Measurements from ENCODE around the gene KCTD7. TPM values are rescaled to one million over a fixed set of nuclear protein-coding genes. Genes with fewer than 3 reads are reported as not detected.

The KCTD7 gene
- polyA plus RNA-seq, 2 of the 4 experiments (the other 2 are of a cell fraction), result 9.7 to 10.3 TPM

GRCh38 chr7:66640802-66641525 is 12.3 kb downstream of the KCTD7 start:
- no peaks in the 10 kb centered on the region for H3K9me3 ChIP-seq
- FAIRE-seq (no peak), ATAC-seq (no peak), DNase-seq (ENCODE audit: low read depth in 1 of 2, low spot score in 1 of 2) (peak in 1 of 2 experiments; percentile 23)
- no peak overlapping the region for H3K4me3 ChIP-seq
- ChIA-PET POLR2A (no interaction called here), CTCF (no interaction called here)
- H3K4me1 ChIP-seq, result peaks cover 19% of the 10 kb centered on the region; the same call in 2 of the 3 replicates
- no peak overlapping the region for H3K27ac ChIP-seq
- peak overlapping the region; percentile 8; the same call in 1 of the 3 replicates for H3K4me2 ChIP-seq
- TF ChIP-seq MYC (IDR thresholded peaks at IDR 0.05; ENCODE audit: borderline replicate concordance, low read length) (no peak), CHD4 (IDR thresholded peaks at IDR 0.05; ENCODE audit: borderline replicate concordance) (no peak), JUN (IDR thresholded peaks at IDR 0.05) (no peak), TFCP2L1 (CRISPR knock-in tag; IDR thresholded peaks at IDR 0.05) (no peak)
- whole genome bisulfite sequencing (ENCODE audit: missing lambda C conversion rate), result 66% methylated on average over 7 of the region's 7 CpGs

GRCh38 chr7:66641526-66641871 is 12.8 kb downstream of the KCTD7 start:
- WGBS (ENCODE audit: missing lambda C conversion rate), result 95% methylated on average over 4 of the region's 4 CpGs
- ATAC-seq (no peak), DNase-seq (ENCODE audit: low read depth in 1 of 2, low spot score in 1 of 2) (no peak), FAIRE-seq (no peak)
- Histone ChIP-seq H3K27ac (no peak overlapping the region), H3K9me3 (no peaks in the 10 kb centered on the region), H3K4me1 (peaks cover 16% of the 10 kb centered on the region; the same call in 2 of the 3 replicates), H3K4me3 (no peak overlapping the region), H3K4me2 (no peak overlapping the region)
- POLR2A ChIA-PET, result no interaction called here
- TF ChIP-seq HOXB5 (CRISPR knock-in tag; IDR thresholded peaks at IDR 0.05) (no peak), FOSL2 (IDR thresholded peaks at IDR 0.05) (no peak), FOSL2 (CRISPR knock-in tag; IDR thresholded peaks at IDR 0.05) (no peak), MAZ (IDR thresholded peaks at IDR 0.05; ENCODE audit: borderline replicate concordance, low read depth, low read length) (no peak), TFCP2L1 (CRISPR knock-in tag; IDR thresholded peaks at IDR 0.05) (no peak)
- TF ChIP-seq, protein P1, sequence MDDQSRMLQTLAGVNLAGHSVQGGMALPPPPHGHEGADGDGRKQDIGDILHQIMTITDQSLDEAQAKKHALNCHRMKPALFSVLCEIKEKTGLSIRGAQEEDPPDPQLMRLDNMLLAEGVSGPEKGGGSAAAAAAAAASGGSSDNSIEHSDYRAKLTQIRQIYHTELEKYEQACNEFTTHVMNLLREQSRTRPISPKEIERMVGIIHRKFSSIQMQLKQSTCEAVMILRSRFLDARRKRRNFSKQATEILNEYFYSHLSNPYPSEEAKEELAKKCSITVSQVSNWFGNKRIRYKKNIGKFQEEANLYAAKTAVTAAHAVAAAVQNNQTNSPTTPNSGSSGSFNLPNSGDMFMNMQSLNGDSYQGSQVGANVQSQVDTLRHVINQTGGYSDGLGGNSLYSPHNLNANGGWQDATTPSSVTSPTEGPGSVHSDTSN (IDR thresholded peaks at IDR 0.05), result no peak
- CTCF ChIA-PET, result no interaction called here

- DNase-seq (ENCODE audit: low read depth in 1 of 2, low spot score in 1 of 2) (no peak), FAIRE-seq (no peak), ATAC-seq (no peak)
- Histone ChIP-seq H3K4me1 (peaks cover 9% of the 10 kb centered on the region; the same call in 2 of the 3 replicates), H3K27ac (no peak overlapping the region), H3K9me3 (no peaks in the 10 kb centered on the region), H3K4me2 (no peak overlapping the region), H3K4me3 (no peak overlapping the region)
- TF ChIP-seq ZNF302 (CRISPR knock-in tag; IDR thresholded peaks at IDR 0.05), result no peak
- no peak for TF ChIP-seq FOSB (CRISPR knock-in tag; IDR thresholded peaks at IDR 0.05)
- no peak for TF ChIP-seq RCOR1 (IDR thresholded peaks at IDR 0.05; ENCODE audit: low read depth, low read length)
- TF ChIP-seq MAZ (IDR thresholded peaks at IDR 0.05; ENCODE audit: borderline replicate concordance, low read depth, low read length), result no peak
- TF ChIP-seq, protein P2, sequence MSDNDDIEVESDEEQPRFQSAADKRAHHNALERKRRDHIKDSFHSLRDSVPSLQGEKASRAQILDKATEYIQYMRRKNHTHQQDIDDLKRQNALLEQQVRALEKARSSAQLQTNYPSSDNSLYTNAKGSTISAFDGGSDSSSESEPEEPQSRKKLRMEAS (IDR thresholded peaks at IDR 0.05), result no peak
- TF ChIP-seq SMC3 (IDR thresholded peaks at IDR 0.05), result no peak
- no peak for TF ChIP-seq TFCP2L1 (CRISPR knock-in tag; IDR thresholded peaks at IDR 0.05)
- TF ChIP-seq NFE2L2 (conservative IDR thresholded peaks at IDR 0.05; ENCODE audit: low read length), result no peak
- TF ChIP-seq JUNB (IDR thresholded peaks at IDR 0.05), result no peak
- no peak for TF ChIP-seq RNF2 (IDR thresholded peaks at IDR 0.05; ENCODE audit: borderline replicate concordance, low read depth)
- TF ChIP-seq NPAS2 (CRISPR knock-in tag; IDR thresholded peaks at IDR 0.05; ENCODE audit: borderline replicate concordance), result no peak
- no peak for TF ChIP-seq ZSCAN20 (CRISPR knock-in tag; IDR thresholded peaks at IDR 0.05)
- TF ChIP-seq HMGXB4 (CRISPR knock-in tag; IDR thresholded peaks at IDR 0.05; ENCODE audit: borderline replicate concordance), result no peak
- no peak for TF ChIP-seq CHD2 (IDR thresholded peaks at IDR 0.05; ENCODE audit: low read length, partially characterized antibody)
- TF ChIP-seq, protein P3, sequence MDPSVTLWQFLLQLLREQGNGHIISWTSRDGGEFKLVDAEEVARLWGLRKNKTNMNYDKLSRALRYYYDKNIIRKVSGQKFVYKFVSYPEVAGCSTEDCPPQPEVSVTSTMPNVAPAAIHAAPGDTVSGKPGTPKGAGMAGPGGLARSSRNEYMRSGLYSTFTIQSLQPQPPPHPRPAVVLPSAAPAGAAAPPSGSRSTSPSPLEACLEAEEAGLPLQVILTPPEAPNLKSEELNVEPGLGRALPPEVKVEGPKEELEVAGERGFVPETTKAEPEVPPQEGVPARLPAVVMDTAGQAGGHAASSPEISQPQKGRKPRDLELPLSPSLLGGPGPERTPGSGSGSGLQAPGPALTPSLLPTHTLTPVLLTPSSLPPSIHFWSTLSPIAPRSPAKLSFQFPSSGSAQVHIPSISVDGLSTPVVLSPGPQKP (IDR thresholded peaks at IDR 0.05; ENCODE audit: low read depth, low read length), result no peak
- TF ChIP-seq HOXB5 (CRISPR knock-in tag; IDR thresholded peaks at IDR 0.05), result no peak
- 74% methylated on average over 3 of the region's 3 CpGs for WGBS (ENCODE audit: missing lambda C conversion rate)
- CTCF ChIA-PET, result interaction anchor here (1.9 kb wide), 1 partner anchor 11 kb away, joined by 4 read pairs; no protein-coding TSS in a partner anchor
- POLR2A ChIA-PET, result no interaction called here
Measured at GRCh38 chr7:66642186-66642585, 13.5 kb downstream of the KCTD7 start.
